CD14-positive monocyte (primary cell): ENCODE results near the gene KSR2. TPM values are rescaled to one million over a fixed set of nuclear protein-coding genes. Genes with fewer than 3 reads are reported as not detected.
"Not testable (repeated sequence)": the region's sequence is repeated elsewhere in the genome, so short reads cannot be mapped to it uniquely, and the experiment has no call there.

Experiments
- DNase-seq, 3 donors: peaks; one replicate each; pipeline ENCODE4 v3.0.0-alpha.2; 2011 to 2022
- H2AFZ ChIP-seq: 2 replicates; pipeline ENCODE4 v1.6.0; 2012; ENCODE audit warnings: mild to moderate bottlenecking, low read depth, low read length, inconsistent platforms; ENCODE audit not compliant: insufficient read depth, poor library complexity, severe bottlenecking
- H3K27ac ChIP-seq, 2 donors: 1 replicate in 1 of 2; 2 replicates in 1 of 2; pipeline ENCODE4 v1.5.1; 2012 to 2013; ENCODE audit warnings: low read length in 2 of 2, control low read depth in 1 of 2, inconsistent platforms in 1 of 2, low read depth in 1 of 2, mild to moderate bottlenecking in 1 of 2
- H3K27me3 ChIP-seq, 2 donors: one replicate each; pipeline versions ENCODE4 v1.6.0 to v1.6.1; 2011 to 2013; ENCODE audit warnings: low read length in 2 of 2; ENCODE audit not compliant: control insufficient read depth in 2 of 2, insufficient read depth in 2 of 2
- H3K36me3 ChIP-seq, 2 donors: replicated peaks in 1 of 2; 1 replicate in 1 of 2; 2 replicates in 1 of 2; pipeline versions ENCODE4 v1.5.1 to v1.6.1; 2012 to 2013; ENCODE audit warnings: low read length in 2 of 2, control low read depth in 1 of 2, inconsistent platforms in 1 of 2, mild to moderate bottlenecking in 1 of 2; ENCODE audit not compliant: insufficient read depth in 2 of 2, control insufficient read depth in 1 of 2
- H3K4me1 ChIP-seq, 2 donors: 1 replicate in 1 of 2; 2 replicates in 1 of 2; pipeline versions ENCODE4 v1.5.1 to v1.6.1; 2012 to 2013; ENCODE audit warnings: low read length in 2 of 2, control low read depth in 1 of 2, inconsistent platforms in 1 of 2, mild to moderate bottlenecking in 1 of 2, moderate library complexity in 1 of 2; ENCODE audit not compliant: insufficient read depth in 2 of 2, control insufficient read depth in 1 of 2
- H3K4me2 ChIP-seq: replicated peaks from 2 replicates; pipeline ENCODE3; 2012; ENCODE audit warnings: low read length, moderate library complexity, mild to moderate bottlenecking; ENCODE audit not compliant: poor library complexity, severe bottlenecking; ENCODE audit errors: extremely low read depth
- H3K4me3 ChIP-seq, 3 experiments: fragments of 200-600 bp in 1 of 3; sonication (generic) in 1 of 3; replicated peaks in 1 of 3; 1 replicate in 2 of 3; 2 replicates in 1 of 3; pipeline ENCODE4 v1.5.1; 2011 to 2013; ENCODE audit warnings: low read length in 3 of 3, mild to moderate bottlenecking in 3 of 3, control low read depth in 2 of 3, low read depth in 2 of 3, inconsistent platforms in 1 of 3, moderate library complexity in 1 of 3
- H3K79me2 ChIP-seq: 2 replicates; pipeline ENCODE4 v1.6.0; 2012; ENCODE audit warnings: mild to moderate bottlenecking, control low read depth, inconsistent platforms, low read length, moderate library complexity; ENCODE audit not compliant: insufficient read depth
- H3K9ac ChIP-seq: 2 replicates; pipeline ENCODE4 v1.6.0; 2017; ENCODE audit warnings: low read length, mild to moderate bottlenecking; ENCODE audit not compliant: insufficient read depth, poor library complexity, severe bottlenecking
- H3K9me3 ChIP-seq, 2 donors: replicated peaks in 1 of 2; 1 replicate in 1 of 2; 2 replicates in 1 of 2; pipeline versions ENCODE4 v1.5.1 to v1.6.1; 2012 to 2013; ENCODE audit warnings: low read length in 2 of 2, control low read depth in 1 of 2; ENCODE audit not compliant: control insufficient read depth in 1 of 2, insufficient read depth in 1 of 2
- H4K20me1 ChIP-seq: 2 replicates; pipeline ENCODE4 v1.6.0; 2012; ENCODE audit warnings: mild to moderate bottlenecking, low read length, control low read depth, moderate library complexity; ENCODE audit not compliant: insufficient read depth
- H3K27ac Mint-ChIP-seq, 7 donors: one replicate each; pipeline ENCODE4 v1.8.0; 2020; ENCODE audit warnings: mild to moderate bottlenecking in 7 of 7, mixed read lengths in 7 of 7, moderate library complexity in 6 of 7, inconsistent platforms in 2 of 7
- H3K27me3 Mint-ChIP-seq, 3 donors: one replicate each; pipeline ENCODE4 v1.8.0; 2021 to 2022; ENCODE audit warnings: low read depth in 3 of 3, mild to moderate bottlenecking in 3 of 3, mixed read lengths in 3 of 3, moderate library complexity in 3 of 3, inconsistent platforms in 1 of 3
- H3K36me3 Mint-ChIP-seq, 2 donors: one replicate each; pipeline ENCODE4 v1.8.0; 2020; ENCODE audit warnings: mixed read lengths in 2 of 2, inconsistent platforms in 1 of 2, mild to moderate bottlenecking in 1 of 2
- H3K4me1 Mint-ChIP-seq: one replicate; pipeline ENCODE4 v1.8.0; 2020; ENCODE audit warnings: mild to moderate bottlenecking, mixed read lengths
- H3K4me3 Mint-ChIP-seq, 2 donors: one replicate each; pipeline ENCODE4 v1.8.0; 2020; ENCODE audit warnings: mild to moderate bottlenecking in 2 of 2, mixed read lengths in 2 of 2, moderate library complexity in 1 of 2
- H3K9me3 Mint-ChIP-seq, 7 donors: one replicate each; pipeline ENCODE4 v1.8.0; 2020 to 2022; ENCODE audit warnings: mixed read lengths in 7 of 7, mild to moderate bottlenecking in 6 of 7, moderate library complexity in 6 of 7, inconsistent platforms in 2 of 7
- WGBS: methylation state at CpG from one replicate; pipeline ENCODE4 v1.1.5; 2013; ENCODE audit warnings: missing lambda C conversion rate; ENCODE audit not compliant: insufficient coverage; 5-methylcytosine and 5-hydroxymethylcytosine counted together
- intact Hi-C, 2 donors: fragments of 100-400 bp; cut with micrococcal nuclease; formaldehyde crosslinking; loops; one replicate each; pipeline versions ENCODE4 v1.15.0 to v1.15.1; 2023
- polyA plus RNA-seq, 3 donors: library from polyadenylated mRNA; depleted of rRNA in 1 of 3; unstranded in 2 of 3; stranded (reverse) in 1 of 3; fragments of 300-500 nt in 2 of 3; fragments of >200 nt in 1 of 3; fragmentation: Illumina TruSeq in 2 of 3; gene quantifications; 1 replicate in 2 of 3; 2 replicates in 1 of 3; pipeline ENCODE4 v1.2.3, GENCODE V29; 2012 to 2021
- TF ChIP-seq, protein P1 (sequence below): fragments of 200-600 bp; IDR thresholded peaks from one replicate; pipeline ENCODE4 v1.8.0; 2022; ENCODE audit warnings: antibody characterized with exemption, mild to moderate bottlenecking

The KSR2 gene
- polyA plus RNA-seq, 3 donors, result not detected

DNA sequence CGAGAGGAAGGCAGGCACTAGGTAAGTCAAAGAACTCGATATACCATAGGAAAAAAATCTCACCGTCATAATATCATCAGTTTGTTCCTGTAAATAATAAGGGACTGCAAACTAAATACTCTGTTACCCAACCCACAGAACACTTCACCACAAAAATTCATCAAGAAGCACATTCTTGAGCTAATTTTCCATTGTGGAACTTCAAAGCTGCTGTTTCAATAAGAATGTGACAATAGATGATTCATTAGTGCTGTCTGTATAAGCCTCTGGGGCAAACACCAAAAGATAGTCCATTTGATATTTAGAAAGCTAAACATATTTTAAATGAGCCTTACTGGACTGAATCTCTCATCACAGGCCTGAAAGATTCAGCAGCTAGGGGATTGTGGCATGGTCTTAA is 219.4 kb downstream of the KSR2 start:
- TF ChIP-seq, protein P1, sequence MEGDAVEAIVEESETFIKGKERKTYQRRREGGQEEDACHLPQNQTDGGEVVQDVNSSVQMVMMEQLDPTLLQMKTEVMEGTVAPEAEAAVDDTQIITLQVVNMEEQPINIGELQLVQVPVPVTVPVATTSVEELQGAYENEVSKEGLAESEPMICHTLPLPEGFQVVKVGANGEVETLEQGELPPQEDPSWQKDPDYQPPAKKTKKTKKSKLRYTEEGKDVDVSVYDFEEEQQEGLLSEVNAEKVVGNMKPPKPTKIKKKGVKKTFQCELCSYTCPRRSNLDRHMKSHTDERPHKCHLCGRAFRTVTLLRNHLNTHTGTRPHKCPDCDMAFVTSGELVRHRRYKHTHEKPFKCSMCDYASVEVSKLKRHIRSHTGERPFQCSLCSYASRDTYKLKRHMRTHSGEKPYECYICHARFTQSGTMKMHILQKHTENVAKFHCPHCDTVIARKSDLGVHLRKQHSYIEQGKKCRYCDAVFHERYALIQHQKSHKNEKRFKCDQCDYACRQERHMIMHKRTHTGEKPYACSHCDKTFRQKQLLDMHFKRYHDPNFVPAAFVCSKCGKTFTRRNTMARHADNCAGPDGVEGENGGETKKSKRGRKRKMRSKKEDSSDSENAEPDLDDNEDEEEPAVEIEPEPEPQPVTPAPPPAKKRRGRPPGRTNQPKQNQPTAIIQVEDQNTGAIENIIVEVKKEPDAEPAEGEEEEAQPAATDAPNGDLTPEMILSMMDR, result no peak
- Histone ChIP-seq H3K36me3 (no peaks in the 10 kb centered on the region), H3K27me3 (no peaks in the 10 kb centered on the region), H3K9ac (no peak overlapping the region), H3K4me1 (no peaks in the 10 kb centered on the region), H3K27ac (no peak overlapping the region), H3K79me2 (no peaks in the 10 kb centered on the region), H3K9me3 (no peaks in the 10 kb centered on the region), H3K4me3 (no peak overlapping the region), H4K20me1 (no peaks in the 10 kb centered on the region), H2AFZ (no peak overlapping the region), H3K4me2 (no peak overlapping the region)
- intact Hi-C loops, result no loop called here
- no peak for DNase-seq
- Mint-ChIP-seq H3K27ac (no peak overlapping the region), H3K9me3 (peaks cover 0 to 4% (median 2%) of the 10 kb centered on the region in 7 donors), H3K27me3 (peaks cover 0 to 1% (median 0%) of the 10 kb centered on the region in 3 donors), H3K4me1 (no peaks in the 10 kb centered on the region), H3K36me3 (no peaks in the 10 kb centered on the region), H3K4me3 (no peak overlapping the region)
- no CpG with 5 or more reads among the region's 3 CpGs for WGBS

DNA sequence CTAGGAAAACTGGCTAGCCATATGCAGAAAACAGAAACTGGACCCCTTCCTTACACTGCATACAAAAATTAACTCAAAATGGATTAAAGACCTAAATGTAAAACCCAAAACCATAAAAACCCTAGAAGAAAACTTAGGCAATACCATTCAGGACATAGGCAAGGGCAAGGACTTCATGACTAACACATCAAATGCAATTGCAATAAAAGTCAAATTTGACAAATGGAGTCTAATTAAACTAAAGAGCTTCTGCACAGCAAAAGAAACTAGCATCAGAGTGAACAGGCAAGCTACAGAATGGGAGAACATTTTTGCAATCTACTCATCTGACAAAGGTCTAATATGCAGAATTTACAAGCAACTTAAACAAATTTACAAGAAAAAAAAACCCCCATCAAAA is 222.4 kb downstream of the KSR2 start:
- H3K36me3 Mint-ChIP-seq, H2AFZ ChIP-seq, H3K4me3 ChIP-seq, H4K20me1 ChIP-seq, H3K4me2 ChIP-seq, H3K27me3 ChIP-seq, H3K4me1 Mint-ChIP-seq, H3K9me3 ChIP-seq, intact Hi-C loops, H3K9me3 Mint-ChIP-seq, DNase-seq, H3K27ac ChIP-seq, H3K4me1 ChIP-seq, H3K4me3 Mint-ChIP-seq, H3K36me3 ChIP-seq, H3K27ac Mint-ChIP-seq, H3K9ac ChIP-seq, H3K79me2 ChIP-seq, H3K27me3 Mint-ChIP-seq: not testable (repeated sequence)
